ENCODE data around the gene MANBA.
"Not testable (repeated sequence)": the region's sequence is repeated elsewhere in the genome, so short reads cannot be mapped to it uniquely, and the experiment has no call there.

MANBA gene

DNA sequence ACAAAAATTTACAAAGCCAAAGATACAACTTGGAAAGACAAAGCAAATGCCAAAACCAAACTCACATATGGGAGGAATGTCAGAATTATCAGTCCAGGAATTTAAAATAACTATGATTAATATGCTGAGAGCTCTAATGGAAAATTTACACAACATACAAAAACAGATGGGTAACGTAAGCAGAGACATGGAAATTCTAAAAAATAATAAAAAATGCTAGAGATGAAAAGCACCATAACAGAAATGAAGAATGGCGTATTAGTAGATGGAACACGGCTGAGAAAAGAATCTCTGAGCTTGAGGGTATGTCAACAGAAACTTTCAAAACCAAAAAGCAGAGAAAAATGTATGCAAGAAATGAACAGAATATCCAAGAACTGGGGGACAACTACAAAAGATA is 4.1 kb upstream of the MANBA start:
- in situ Hi-C loops (cut with HindIII; ENCODE audit: low sequenced_read_pairs), result no loop called here

GRCh38 chr4:102761906-102762305 is 1.1 kb upstream of the MANBA start:
- in situ Hi-C loops (cut with HindIII; ENCODE audit: low sequenced_read_pairs), result no loop called here

DNA sequence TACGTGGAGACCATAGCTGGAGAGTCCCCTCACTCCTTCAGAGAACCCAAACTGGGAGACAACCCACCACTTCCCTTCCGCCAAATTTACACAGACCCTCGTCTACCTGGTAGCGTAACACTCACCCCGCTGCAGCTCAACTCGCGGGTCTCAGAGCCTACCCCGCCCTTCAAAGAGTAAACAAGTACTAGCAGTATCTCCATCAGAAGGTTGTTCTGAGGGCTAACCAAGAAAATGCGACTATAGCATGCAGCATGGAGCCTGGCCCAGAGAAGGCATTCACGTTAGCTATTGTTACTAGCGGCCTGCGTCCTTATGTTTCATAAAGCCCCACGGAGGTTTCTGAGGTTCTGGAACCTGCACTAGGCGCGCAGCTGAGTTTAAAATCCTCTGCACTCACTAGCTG is 531 bp upstream of the MANBA start:
- in situ Hi-C loops (cut with HindIII; ENCODE audit: low sequenced_read_pairs), result no loop called here

- in situ Hi-C loops (cut with HindIII; ENCODE audit: low sequenced_read_pairs), result no loop called here
Measured at GRCh38 chr4:102759831-102760644, 730 bp downstream of the MANBA start.

- in situ Hi-C loops (cut with HindIII; ENCODE audit: low sequenced_read_pairs), result no loop called here
Measured at GRCh38 chr4:102758241-102759160, 2.3 kb downstream of the MANBA start.

DNA sequence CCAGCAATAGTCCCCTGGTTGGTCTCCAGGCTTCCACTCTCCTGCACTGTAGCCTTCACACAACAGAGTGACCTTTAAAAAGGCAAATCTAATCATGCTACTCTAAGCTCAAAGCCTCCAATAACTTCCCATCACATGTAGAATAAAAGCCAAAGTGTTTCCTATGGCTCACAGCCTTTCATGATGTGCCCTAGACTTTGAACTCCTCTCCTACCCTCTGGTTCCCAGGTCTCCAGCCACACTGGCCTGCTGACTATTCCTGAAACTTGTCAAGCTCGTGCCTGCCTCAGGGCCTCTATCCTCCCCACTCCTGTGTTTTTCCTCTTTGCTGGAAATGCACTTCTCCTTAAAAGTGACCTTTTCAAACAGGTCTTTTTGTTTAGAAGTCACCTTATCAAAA is 3.1 kb downstream of the MANBA start:
- in situ Hi-C loops (cut with HindIII; ENCODE audit: low sequenced_read_pairs), result no loop called here

DNA sequence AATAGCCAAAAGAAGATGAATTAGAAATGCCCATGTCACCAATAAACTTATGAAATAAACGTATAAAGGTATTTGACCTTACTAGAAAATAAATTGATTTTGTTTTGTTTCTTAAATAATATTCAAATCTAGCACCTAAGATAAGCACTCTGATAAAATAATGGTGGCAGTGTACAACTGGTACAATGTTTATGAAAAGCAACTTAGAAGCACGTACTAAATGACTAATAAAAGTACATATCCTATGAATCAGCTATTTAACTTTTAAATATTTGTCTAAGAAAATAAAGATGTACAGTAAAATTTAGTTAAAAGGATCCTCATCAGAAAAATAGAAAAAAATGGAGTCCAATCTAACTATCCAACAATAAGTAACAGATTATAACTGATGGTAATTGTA is 6.7 kb downstream of the MANBA start:
- in situ Hi-C loops (cut with HindIII; ENCODE audit: low sequenced_read_pairs), result no loop called here

DNA sequence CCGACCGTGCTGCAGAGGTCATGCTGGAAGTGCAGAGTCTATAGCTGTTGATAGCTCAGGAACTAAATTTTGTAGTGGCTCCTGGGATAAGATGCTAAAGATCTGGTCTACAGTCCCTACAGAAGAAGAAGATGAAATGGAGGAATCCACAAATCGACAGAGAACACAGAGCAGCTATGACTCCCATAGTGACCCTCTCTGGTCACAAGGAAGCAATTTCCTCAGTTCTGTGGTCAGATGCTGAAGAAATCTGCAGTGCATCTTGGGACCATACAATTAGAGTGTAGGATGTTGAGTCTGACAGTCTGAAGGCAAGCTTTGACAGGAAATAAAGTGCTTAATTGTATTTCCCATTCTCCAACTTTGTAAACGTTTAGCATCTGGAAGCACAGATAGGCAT is 8.8 kb downstream of the MANBA start:
- in situ Hi-C loops (cut with HindIII; ENCODE audit: low sequenced_read_pairs), result no loop called here

DNA sequence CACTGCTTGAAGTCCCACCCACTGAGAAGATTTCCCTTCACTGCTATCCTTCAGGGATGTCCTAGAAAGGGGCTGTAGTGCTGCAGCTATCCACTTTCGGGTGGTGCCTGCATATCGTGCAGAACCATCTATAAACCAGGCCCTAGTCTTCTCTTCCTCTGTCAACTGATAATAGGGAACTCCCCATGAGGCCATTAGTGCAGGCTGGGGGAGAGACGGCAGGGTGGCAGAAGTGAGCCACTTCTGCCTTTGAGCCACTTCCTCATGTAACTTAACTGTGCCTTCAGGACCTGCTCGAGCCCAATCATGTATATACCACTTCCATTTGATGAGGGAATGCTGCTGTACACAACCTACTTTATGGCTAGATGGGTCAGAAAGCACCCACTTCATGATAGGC is 17.4 kb downstream of the MANBA start:
- in situ Hi-C loops (cut with HindIII; ENCODE audit: low sequenced_read_pairs), result not testable (repeated sequence)

DNA sequence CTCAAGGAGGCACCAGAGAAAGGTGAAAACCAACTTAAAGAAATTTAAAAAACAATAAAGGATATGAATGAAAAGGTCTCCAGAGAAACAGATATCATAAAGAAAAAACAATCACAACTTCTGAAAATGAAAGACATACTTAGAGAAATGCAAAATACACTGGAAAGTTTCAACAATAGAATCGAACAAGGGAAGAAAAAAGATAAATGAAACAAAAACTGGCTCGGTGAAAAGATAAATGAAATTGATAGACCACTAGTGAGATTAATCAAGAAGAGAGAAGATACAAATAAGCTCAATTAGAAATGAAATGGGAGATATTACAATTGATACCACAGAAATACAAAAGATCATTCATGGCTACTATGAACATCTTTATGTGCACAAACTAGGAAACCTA is 22.0 kb downstream of the MANBA start:
- in situ Hi-C loops (cut with HindIII; ENCODE audit: low sequenced_read_pairs), result not testable (repeated sequence)

GRCh38 chr4:102736636-102737549 is 23.9 kb downstream of the MANBA start:
- in situ Hi-C loops (cut with HindIII; ENCODE audit: low sequenced_read_pairs), result no loop called here

GRCh38 chr4:102735582-102735981 is 25.2 kb downstream of the MANBA start:
- in situ Hi-C loops (cut with HindIII; ENCODE audit: low sequenced_read_pairs), result no loop called here

GRCh38 chr4:102734591-102735385 is 26.0 kb downstream of the MANBA start:
- in situ Hi-C loops (cut with HindIII; ENCODE audit: low sequenced_read_pairs), result no loop called here

- in situ Hi-C loops (cut with HindIII; ENCODE audit: low sequenced_read_pairs), result no loop called here
Measured at GRCh38 chr4:102734116-102734515, 26.7 kb downstream of the MANBA start.

DNA sequence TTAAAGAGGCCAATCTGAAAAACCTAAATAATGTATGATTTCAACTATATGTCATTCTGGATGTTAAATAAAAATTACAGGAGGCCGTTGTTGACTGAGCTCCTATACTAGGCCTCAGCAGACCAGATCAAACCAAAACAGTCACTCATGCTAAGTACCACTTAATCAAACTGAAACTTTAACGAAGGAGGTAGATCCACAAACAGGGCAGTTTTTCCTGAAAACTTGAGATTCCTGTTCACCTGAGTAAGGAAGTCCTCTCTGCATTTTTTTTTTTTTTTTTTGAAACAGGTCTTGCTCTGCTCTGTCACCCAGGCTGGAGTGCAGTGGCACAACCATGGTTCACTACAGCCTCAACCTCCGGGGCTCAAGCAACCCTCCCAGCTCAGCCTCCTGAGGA is 27.7 kb downstream of the MANBA start:
- in situ Hi-C loops (cut with HindIII; ENCODE audit: low sequenced_read_pairs), result no loop called here

GRCh38 chr4:102732678-102733077 is 28.1 kb downstream of the MANBA start:
- in situ Hi-C loops (cut with HindIII; ENCODE audit: low sequenced_read_pairs), result no loop called here

GRCh38 chr4:102730968-102731533 is 29.7 kb downstream of the MANBA start:
- in situ Hi-C loops (cut with HindIII; ENCODE audit: low sequenced_read_pairs), result no loop called here

GRCh38 chr4:102729486-102729885 is 31.3 kb downstream of the MANBA start:
- in situ Hi-C loops (cut with HindIII; ENCODE audit: low sequenced_read_pairs), result not testable (repeated sequence)

DNA sequence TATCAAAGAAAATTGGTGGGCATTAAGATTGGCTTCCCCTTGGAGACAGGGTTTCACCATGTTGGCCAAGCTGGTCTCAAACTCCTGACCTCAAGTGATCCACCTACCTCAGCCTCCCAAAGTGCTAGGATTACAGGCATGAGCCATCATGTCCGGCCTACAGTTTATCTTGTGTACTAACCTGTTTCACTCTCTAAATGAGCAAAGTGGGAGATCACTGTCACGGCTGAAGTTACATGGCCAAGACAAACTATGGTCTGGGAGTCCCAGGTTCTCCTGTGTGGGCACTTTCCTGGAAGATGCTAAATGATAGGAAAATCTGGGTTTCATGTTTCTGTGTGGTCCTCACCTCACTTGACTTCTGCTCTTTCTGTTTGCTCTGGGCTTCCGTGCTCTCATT is 33.8 kb downstream of the MANBA start:
- in situ Hi-C loops (cut with HindIII; ENCODE audit: low sequenced_read_pairs), result not testable (repeated sequence)

- in situ Hi-C loops (cut with HindIII; ENCODE audit: low sequenced_read_pairs), result no loop called here
Measured at GRCh38 chr4:102726068-102726467, 34.7 kb downstream of the MANBA start.

All from DLD1 (cell line).